ENCODE measurements around the gene YIPF5.

Gene YIPF5

DNA sequence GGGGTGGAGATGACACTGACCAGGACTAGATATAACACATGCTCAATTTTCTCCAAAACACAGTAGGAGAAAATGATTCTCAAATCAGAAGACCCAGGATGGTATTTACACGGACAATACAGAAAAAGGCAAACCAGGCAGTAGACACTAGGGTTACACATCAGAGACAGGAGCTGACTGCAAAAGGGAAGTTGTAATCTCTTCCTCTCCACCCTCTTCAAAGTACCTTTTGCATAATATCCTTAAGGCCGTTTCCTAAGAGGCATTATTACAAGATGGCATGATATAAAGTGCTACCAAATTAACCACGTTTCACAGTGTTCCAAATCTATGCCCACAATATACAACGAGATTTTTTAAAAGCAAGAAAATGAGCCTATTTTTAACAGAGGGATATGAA lies 39.2 kb downstream of the YIPF5 start:
- no peaks in the 10 kb centered on the region for H3K36me3 ChIP-seq (ENCODE audit: control insufficient read depth, insufficient read depth, low read length)
- H3K27ac ChIP-seq (ENCODE audit: insufficient read depth, low read depth, low read length, poor library complexity, severe bottlenecking) = no peak overlapping the region
- H3K4me3 ChIP-seq (ENCODE audit: insufficient read depth, low read depth, low read length) = no peak overlapping the region
- no peaks in the 10 kb centered on the region for H3K27me3 ChIP-seq (ENCODE audit: control insufficient read depth, insufficient read depth, low read length, poor library complexity, severe bottlenecking)
- no peaks in the 10 kb centered on the region for H3K9me3 ChIP-seq (ENCODE audit: control insufficient read depth, low read length)
- H3K4me1 ChIP-seq (ENCODE audit: control insufficient read depth, insufficient read depth, low read length) = no peaks in the 10 kb centered on the region
- WGBS, 2 experiments = 88 to 94% methylated on average over 3 of the region's 4 CpGs

DNA sequence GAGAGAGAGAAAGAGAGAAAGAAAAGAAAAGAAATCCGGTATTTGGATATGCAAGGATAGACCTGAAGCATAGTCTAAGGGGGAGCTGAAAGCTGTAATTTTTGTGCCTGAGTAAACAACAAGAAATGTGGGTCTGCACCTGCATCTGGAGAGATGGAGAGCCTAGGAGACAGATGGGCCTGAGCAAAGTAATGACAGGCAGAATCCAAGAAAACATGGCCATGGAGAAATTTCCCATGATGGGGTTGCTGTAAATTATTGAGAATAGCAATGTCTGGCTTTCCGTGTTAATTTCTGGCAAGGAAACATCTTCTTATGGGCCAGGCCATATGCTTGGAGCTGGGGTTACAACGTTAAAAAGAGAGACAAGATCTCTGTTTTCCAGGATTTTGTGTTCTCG lies 40.2 kb downstream of the YIPF5 start:
- H3K36me3 ChIP-seq (ENCODE audit: control insufficient read depth, insufficient read depth, low read length) = no peaks in the 10 kb centered on the region
- WGBS, 2 experiments = 88 to 96% methylated on average over 3 of the region's 4 CpGs
- H3K9me3 ChIP-seq (ENCODE audit: control insufficient read depth, low read length) = no peaks in the 10 kb centered on the region
- H3K4me1 ChIP-seq (ENCODE audit: control insufficient read depth, insufficient read depth, low read length) = no peaks in the 10 kb centered on the region
- H3K4me3 ChIP-seq (ENCODE audit: insufficient read depth, low read depth, low read length) = no peak overlapping the region
- no peaks in the 10 kb centered on the region for H3K27me3 ChIP-seq (ENCODE audit: control insufficient read depth, insufficient read depth, low read length, poor library complexity, severe bottlenecking)
- H3K27ac ChIP-seq (ENCODE audit: insufficient read depth, low read depth, low read length, poor library complexity, severe bottlenecking) = no peak overlapping the region

DNA sequence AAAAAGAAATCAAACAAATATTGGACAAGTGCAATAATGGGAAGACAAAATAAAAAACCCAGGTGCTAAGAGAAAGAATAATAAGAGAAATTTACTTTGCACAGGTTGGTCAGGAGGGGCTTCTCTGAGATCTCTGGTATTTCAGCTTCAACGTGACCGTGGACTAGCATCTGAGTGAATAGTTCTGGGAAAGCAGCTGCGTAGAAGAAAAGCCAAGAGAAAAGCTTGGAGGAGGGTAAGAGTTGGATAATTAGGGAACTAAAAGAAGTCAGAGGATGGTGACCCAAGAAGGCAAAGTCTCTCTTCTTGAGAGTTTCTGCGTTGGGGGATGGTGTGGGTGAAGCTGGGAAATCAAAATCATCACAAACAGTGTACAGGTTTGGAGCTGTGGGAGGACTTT lies 41.6 kb downstream of the YIPF5 start:
- Histone ChIP-seq H3K27ac (ENCODE audit: insufficient read depth, low read depth, low read length, poor library complexity, severe bottlenecking) (no peak overlapping the region), H3K36me3 (ENCODE audit: control insufficient read depth, insufficient read depth, low read length) (no peaks in the 10 kb centered on the region), H3K27me3 (ENCODE audit: control insufficient read depth, insufficient read depth, low read length, poor library complexity, severe bottlenecking) (no peaks in the 10 kb centered on the region), H3K4me1 (ENCODE audit: control insufficient read depth, insufficient read depth, low read length) (no peaks in the 10 kb centered on the region), H3K4me3 (ENCODE audit: insufficient read depth, low read depth, low read length) (no peak overlapping the region), H3K9me3 (ENCODE audit: control insufficient read depth, low read length) (no peaks in the 10 kb centered on the region)
- WGBS, 2 experiments = 89 to 91% methylated on average over 3 to 4 of the region's 4 CpGs

DNA sequence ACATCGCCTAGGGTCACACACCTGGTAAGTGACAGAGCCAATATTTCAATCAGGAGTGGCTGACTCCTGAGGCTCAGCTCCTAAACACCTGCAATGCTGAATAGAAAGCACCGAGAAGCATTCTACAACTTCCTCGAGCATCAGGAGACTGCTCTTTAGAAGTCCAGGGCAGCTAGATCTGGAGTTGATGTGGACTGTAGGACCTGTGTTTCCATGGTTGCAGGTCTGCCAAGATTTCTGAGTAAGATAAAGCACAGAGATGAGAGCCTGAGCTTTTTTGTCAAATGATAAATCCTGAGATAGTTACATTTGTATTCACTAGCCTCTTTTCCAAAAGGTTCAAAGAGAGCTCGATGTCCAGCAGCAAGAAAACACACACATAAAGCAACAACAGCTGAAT lies 43.8 kb downstream of the YIPF5 start:
- Histone ChIP-seq H3K36me3 (ENCODE audit: control insufficient read depth, insufficient read depth, low read length) (no peaks in the 10 kb centered on the region), H3K4me1 (ENCODE audit: control insufficient read depth, insufficient read depth, low read length) (no peaks in the 10 kb centered on the region), H3K27me3 (ENCODE audit: control insufficient read depth, insufficient read depth, low read length, poor library complexity, severe bottlenecking) (no peaks in the 10 kb centered on the region), H3K27ac (ENCODE audit: insufficient read depth, low read depth, low read length, poor library complexity, severe bottlenecking) (no peak overlapping the region), H3K9me3 (ENCODE audit: control insufficient read depth, low read length) (no peaks in the 10 kb centered on the region), H3K4me3 (ENCODE audit: insufficient read depth, low read depth, low read length) (no peak overlapping the region)
- 94 to 97% methylated on average over 4 of the region's 4 CpGs for WGBS, 2 experiments

DNA sequence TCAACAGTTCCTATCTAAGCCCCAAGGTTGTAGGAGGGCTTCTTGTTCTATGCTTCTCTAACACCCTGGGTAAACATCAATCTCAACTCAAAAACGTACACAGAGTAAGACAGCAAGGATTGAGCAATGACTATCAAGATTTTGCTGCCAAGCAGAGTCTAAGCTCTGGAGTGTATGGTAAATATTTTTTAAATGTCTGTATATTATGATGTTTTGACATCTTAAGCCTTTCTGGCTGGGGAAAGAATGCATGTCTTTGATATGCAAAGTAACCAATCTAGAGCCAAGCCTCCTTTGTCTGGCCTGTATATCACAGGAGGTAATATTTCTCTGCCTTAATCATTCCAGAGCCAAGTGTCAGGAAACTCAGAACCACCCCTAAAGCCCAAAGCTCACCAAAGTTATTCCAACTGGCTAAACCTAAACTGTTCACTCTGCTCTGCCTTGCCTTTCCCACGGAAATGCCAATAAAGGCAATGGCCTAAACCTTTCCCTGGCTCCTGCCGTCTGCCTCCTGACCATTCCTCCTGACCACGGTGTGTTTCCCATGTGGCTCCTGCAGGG lies 45.2 kb downstream of the YIPF5 start:
- H3K27ac ChIP-seq (ENCODE audit: insufficient read depth, low read depth, low read length, poor library complexity, severe bottlenecking) = no peak overlapping the region
- no peak overlapping the region for H3K4me3 ChIP-seq (ENCODE audit: insufficient read depth, low read depth, low read length)
- H3K4me1 ChIP-seq (ENCODE audit: control insufficient read depth, insufficient read depth, low read length) = no peaks in the 10 kb centered on the region
- H3K27me3 ChIP-seq (ENCODE audit: control insufficient read depth, insufficient read depth, low read length, poor library complexity, severe bottlenecking) = no peaks in the 10 kb centered on the region
- no peaks in the 10 kb centered on the region for H3K36me3 ChIP-seq (ENCODE audit: control insufficient read depth, insufficient read depth, low read length)
- 52 to 77% methylated on average over 4 of the region's 4 CpGs for WGBS, 2 experiments
- H3K9me3 ChIP-seq (ENCODE audit: control insufficient read depth, low read length) = no peaks in the 10 kb centered on the region

DNA sequence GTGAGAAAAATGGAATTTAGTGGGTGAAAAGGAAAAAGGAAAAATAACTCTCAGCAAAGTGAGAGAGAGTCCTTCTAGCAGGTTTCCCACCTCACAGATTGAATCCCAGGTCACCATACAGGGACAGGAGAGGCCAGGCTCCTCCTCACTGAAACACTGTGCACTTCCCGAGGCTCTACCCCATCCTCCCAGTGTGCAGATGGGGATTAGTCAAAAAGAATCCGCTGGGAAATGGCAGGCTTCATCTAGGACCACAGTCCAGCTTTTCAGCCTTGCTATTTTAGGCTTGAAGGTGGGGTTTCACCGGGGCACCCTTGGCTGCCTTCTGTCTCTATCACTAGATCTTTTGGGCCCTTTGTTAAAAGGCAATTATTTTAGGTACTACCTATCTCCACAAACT lies 47.8 kb downstream of the YIPF5 start:
- Histone ChIP-seq H3K4me1 (ENCODE audit: control insufficient read depth, insufficient read depth, low read length) (no peaks in the 10 kb centered on the region), H3K4me3 (ENCODE audit: insufficient read depth, low read depth, low read length) (no peak overlapping the region), H3K27ac (ENCODE audit: insufficient read depth, low read depth, low read length, poor library complexity, severe bottlenecking) (no peak overlapping the region), H3K36me3 (ENCODE audit: control insufficient read depth, insufficient read depth, low read length) (no peaks in the 10 kb centered on the region), H3K9me3 (ENCODE audit: control insufficient read depth, low read length) (no peaks in the 10 kb centered on the region), H3K27me3 (ENCODE audit: control insufficient read depth, insufficient read depth, low read length, poor library complexity, severe bottlenecking) (no peaks in the 10 kb centered on the region)
- 89 to 92% methylated on average over 3 of the region's 3 CpGs for WGBS, 2 experiments

DNA sequence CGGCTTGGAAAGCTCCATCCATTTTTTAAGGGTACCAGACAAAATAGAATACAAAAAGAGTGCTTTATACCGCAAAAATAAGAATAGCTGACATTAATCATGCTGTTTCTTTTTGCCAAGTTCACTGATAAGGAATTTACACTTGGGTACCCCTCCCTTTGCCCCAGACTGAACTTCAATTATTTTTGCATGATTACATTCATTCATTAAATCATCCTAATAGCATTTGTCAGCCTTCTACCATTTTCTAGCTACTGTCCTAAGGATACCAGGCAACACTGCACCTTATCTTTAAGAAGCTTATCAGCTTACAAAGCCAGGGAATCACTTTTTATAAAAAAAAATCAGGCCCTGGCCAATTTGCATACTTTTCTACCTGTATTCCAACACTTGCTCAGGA lies 48.4 kb downstream of the YIPF5 start:
- Histone ChIP-seq H3K27ac (ENCODE audit: insufficient read depth, low read depth, low read length, poor library complexity, severe bottlenecking) (no peak overlapping the region), H3K27me3 (ENCODE audit: control insufficient read depth, insufficient read depth, low read length, poor library complexity, severe bottlenecking) (no peaks in the 10 kb centered on the region), H3K9me3 (ENCODE audit: control insufficient read depth, low read length) (no peaks in the 10 kb centered on the region), H3K36me3 (ENCODE audit: control insufficient read depth, insufficient read depth, low read length) (no peaks in the 10 kb centered on the region), H3K4me3 (ENCODE audit: insufficient read depth, low read depth, low read length) (no peak overlapping the region), H3K4me1 (ENCODE audit: control insufficient read depth, insufficient read depth, low read length) (no peaks in the 10 kb centered on the region)
- WGBS, 2 experiments = 90 to 93% methylated on average over 2 of the region's 2 CpGs

DNA sequence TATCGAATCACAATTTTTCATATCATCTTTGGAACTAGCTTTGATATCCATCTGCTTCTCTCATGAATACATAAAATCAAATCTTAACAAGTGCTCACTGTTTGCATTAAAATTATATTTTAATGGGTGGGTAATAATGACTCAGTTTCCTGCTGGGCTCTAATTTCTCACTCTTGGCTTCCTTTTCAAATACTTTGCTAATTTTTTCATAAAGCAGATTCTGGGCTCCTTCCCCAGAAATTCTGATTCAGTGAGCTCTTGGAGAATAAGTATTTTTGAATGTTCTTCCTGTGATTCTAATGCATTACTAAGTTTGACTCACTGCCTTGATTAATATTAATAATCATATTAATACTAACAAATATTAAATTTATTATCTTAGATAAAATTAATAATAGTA lies 48.9 kb downstream of the YIPF5 start:
- H3K4me3 ChIP-seq (ENCODE audit: insufficient read depth, low read depth, low read length) = no peak overlapping the region
- H3K4me1 ChIP-seq (ENCODE audit: control insufficient read depth, insufficient read depth, low read length) = no peaks in the 10 kb centered on the region
- no peaks in the 10 kb centered on the region for H3K9me3 ChIP-seq (ENCODE audit: control insufficient read depth, low read length)
- H3K27ac ChIP-seq (ENCODE audit: insufficient read depth, low read depth, low read length, poor library complexity, severe bottlenecking) = no peak overlapping the region
- no peaks in the 10 kb centered on the region for H3K27me3 ChIP-seq (ENCODE audit: control insufficient read depth, insufficient read depth, low read length, poor library complexity, severe bottlenecking)
- WGBS, 2 experiments = 86 to 94% methylated on average over 1 of the region's 1 CpG
- no peaks in the 10 kb centered on the region for H3K36me3 ChIP-seq (ENCODE audit: control insufficient read depth, insufficient read depth, low read length)

DNA sequence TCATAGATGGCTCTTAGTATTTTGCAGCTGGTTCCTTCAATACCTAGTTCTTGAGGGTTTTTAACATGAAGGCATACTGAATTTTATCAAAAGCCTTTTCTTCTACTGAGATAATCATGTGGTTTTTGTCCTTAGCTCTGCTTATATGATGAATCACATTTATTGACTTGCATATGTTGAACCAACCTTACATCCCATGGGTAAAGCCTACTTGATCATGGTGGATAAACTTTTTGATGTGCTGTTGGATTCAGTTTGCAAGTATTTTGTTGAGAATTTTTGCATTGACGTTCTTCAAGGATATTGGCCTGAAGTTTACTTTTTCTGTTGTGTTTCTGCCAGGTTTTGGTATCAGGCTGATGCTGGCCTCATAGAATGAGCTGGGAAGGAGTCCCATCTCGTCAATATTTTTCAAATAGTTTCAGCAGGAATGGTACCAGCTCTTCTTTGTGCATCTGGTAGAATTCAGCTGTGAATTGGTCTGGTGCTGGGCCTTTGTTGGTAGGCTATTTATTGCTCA lies 49.7 kb downstream of the YIPF5 start:
- H3K9me3 ChIP-seq (ENCODE audit: control insufficient read depth, low read length) = no peaks in the 10 kb centered on the region
- no peaks in the 10 kb centered on the region for H3K27me3 ChIP-seq (ENCODE audit: control insufficient read depth, insufficient read depth, low read length, poor library complexity, severe bottlenecking)
- H3K36me3 ChIP-seq (ENCODE audit: control insufficient read depth, insufficient read depth, low read length) = no peaks in the 10 kb centered on the region
- H3K4me3 ChIP-seq (ENCODE audit: insufficient read depth, low read depth, low read length) = no peak overlapping the region
- no peaks in the 10 kb centered on the region for H3K4me1 ChIP-seq (ENCODE audit: control insufficient read depth, insufficient read depth, low read length)
- 87 to 93% methylated on average over 2 of the region's 2 CpGs for WGBS, 2 experiments
- no peak overlapping the region for H3K27ac ChIP-seq (ENCODE audit: insufficient read depth, low read depth, low read length, poor library complexity, severe bottlenecking)

DNA sequence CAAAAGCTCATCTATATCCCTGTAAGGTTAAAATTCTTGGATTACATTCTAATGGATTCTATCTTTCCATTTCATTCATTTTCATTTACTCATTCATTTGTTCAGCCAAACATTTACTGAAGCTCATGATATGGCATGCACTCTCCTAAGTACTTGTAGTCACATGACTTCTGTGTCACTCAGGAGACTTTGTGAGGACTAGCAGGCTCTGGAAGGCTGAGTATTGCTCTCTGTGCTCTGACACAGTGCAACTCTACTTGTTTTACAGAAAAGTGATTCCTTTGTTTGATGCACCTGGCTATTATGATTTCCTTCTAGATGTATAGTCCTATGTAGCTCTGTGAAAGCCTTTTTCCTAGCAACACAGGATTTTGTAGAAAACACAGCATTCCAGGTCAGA lies 53.0 kb downstream of the YIPF5 start:
- Histone ChIP-seq H3K9me3 (ENCODE audit: control insufficient read depth, low read length) (no peaks in the 10 kb centered on the region), H3K36me3 (ENCODE audit: control insufficient read depth, insufficient read depth, low read length) (no peaks in the 10 kb centered on the region), H3K27ac (ENCODE audit: insufficient read depth, low read depth, low read length, poor library complexity, severe bottlenecking) (no peak overlapping the region), H3K4me3 (ENCODE audit: insufficient read depth, low read depth, low read length) (no peak overlapping the region), H3K27me3 (ENCODE audit: control insufficient read depth, insufficient read depth, low read length, poor library complexity, severe bottlenecking) (no peaks in the 10 kb centered on the region), H3K4me1 (ENCODE audit: control insufficient read depth, insufficient read depth, low read length) (no peaks in the 10 kb centered on the region)

DNA sequence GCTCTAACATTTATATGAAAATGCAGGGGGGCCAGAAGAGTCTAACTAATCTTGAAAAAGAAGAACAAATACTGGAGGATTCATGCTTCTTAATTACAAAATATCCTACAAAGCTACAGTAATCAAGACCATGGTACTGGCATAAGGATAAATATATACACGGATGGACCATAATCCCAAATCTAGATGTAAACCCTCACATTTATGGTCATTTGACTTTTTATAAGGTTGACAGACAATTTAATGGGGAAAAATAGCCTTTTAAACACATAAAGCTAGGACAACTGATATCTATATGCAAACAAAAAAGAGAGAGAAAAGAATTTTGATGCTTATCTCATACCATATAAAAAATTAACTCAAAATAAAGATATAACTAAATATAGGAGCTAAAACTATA lies 55.9 kb downstream of the YIPF5 start:
- Histone ChIP-seq H3K4me3 (ENCODE audit: insufficient read depth, low read depth, low read length) (no peak overlapping the region), H3K27me3 (ENCODE audit: control insufficient read depth, insufficient read depth, low read length, poor library complexity, severe bottlenecking) (no peaks in the 10 kb centered on the region), H3K36me3 (ENCODE audit: control insufficient read depth, insufficient read depth, low read length) (no peaks in the 10 kb centered on the region), H3K9me3 (ENCODE audit: control insufficient read depth, low read length) (no peaks in the 10 kb centered on the region), H3K27ac (ENCODE audit: insufficient read depth, low read depth, low read length, poor library complexity, severe bottlenecking) (no peak overlapping the region), H3K4me1 (ENCODE audit: control insufficient read depth, insufficient read depth, low read length) (no peaks in the 10 kb centered on the region)
- WGBS, 2 experiments = no CpG with 5 or more reads among the region's 1 CpG

Measured in ectodermal cell (in vitro differentiated cells).